ENCODE results near the gene PAAF1. TPM values are rescaled to one million over a fixed set of nuclear protein-coding genes. Genes with fewer than 3 reads are reported as not detected.

The PAAF1 gene
- total and polyA plus RNA-seq, 2 donors from 2014 or later, result 18.2 to 31.4 TPM

DNA sequence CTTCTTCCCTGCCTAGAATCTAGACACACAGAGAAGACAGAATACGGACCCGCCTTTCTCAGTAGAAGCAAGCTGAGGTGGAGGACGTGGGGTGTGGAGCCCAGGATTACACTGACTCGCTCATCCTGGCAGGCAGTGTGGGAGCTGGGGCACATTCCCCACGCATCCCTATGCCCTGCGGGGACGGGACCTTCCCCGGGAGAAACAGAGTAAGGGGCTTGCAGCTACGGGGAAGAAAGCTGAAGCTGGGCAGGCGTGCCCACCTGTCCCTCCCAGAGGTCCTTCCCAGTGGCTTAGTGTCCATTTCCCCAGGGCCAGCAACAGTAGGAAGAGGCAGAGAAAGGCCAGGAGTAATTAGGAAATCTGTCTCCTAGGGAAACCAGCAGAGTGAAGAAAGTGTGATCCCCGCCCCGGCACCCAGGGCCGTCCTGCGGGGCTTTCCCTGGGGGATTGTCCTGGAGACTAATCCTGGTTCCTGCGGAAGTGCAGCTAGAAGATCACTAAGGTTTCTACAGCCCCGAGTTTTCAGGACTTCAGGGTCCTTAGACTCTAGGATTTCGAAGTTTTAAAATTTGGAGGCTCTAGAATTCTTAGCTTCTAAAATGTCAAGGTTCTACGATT, 81.8 kb downstream of the PAAF1 start:
- Histone ChIP-seq H3K27me3 (ENCODE audit: control insufficient read depth, insufficient read depth, low read length) (no peaks in the 10 kb centered on the region), H3K4me3 (ENCODE audit: low read length in 3 of 3) (no peak overlapping the region), H3K27ac (ENCODE audit: low read depth in 2 of 2, low read length in 2 of 2) (no peak overlapping the region), H3K9ac (ENCODE audit: low read length in 3 of 3) (no peak overlapping the region), H3K9me3 (ENCODE audit: control insufficient read depth in 2 of 3, insufficient read depth in 1 of 3, low read length in 3 of 3) (no peaks in the 10 kb centered on the region), H3K36me3 (ENCODE audit: control insufficient read depth in 2 of 3, insufficient read depth in 3 of 3, low read length in 3 of 3) (no peaks in the 10 kb centered on the region), H3K4me1 (ENCODE audit: control insufficient read depth in 2 of 3, insufficient read depth in 2 of 3, low read depth in 1 of 3, low read length in 3 of 3) (no peaks in the 10 kb centered on the region)
- DNase-seq, result peak in 1 of 5 donors; percentile 54
- intact Hi-C loops (cut with DNase I), result no loop called here
- FAIRE-seq, result no peak
- TF ChIP-seq, protein P1, sequence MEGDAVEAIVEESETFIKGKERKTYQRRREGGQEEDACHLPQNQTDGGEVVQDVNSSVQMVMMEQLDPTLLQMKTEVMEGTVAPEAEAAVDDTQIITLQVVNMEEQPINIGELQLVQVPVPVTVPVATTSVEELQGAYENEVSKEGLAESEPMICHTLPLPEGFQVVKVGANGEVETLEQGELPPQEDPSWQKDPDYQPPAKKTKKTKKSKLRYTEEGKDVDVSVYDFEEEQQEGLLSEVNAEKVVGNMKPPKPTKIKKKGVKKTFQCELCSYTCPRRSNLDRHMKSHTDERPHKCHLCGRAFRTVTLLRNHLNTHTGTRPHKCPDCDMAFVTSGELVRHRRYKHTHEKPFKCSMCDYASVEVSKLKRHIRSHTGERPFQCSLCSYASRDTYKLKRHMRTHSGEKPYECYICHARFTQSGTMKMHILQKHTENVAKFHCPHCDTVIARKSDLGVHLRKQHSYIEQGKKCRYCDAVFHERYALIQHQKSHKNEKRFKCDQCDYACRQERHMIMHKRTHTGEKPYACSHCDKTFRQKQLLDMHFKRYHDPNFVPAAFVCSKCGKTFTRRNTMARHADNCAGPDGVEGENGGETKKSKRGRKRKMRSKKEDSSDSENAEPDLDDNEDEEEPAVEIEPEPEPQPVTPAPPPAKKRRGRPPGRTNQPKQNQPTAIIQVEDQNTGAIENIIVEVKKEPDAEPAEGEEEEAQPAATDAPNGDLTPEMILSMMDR (IDR thresholded peaks at IDR 0.05; ENCODE audit: borderline replicate concordance, extremely low read depth, insufficient read depth), result no peak

DNA sequence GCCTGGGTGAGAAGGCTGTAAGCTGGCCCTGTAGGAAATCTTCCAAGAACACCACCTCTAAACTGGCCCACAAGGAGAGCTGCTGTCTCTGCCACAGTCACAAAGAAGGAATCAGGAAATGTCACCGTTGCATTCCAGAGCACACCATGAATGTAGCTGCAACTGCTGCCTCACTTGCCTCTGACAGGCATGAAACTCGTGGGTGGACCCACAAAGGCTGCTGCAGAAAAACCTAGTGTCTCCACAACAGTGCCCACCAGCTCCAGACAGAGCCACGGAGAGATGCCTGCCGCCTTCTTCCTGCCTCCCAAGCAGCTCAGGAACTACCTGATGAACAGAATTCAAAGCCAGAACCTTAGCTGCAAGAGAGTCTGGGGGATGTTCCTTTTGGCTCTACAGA, 84.5 kb downstream of the PAAF1 start:
- FAIRE-seq, result no peak
- no peaks in the 10 kb centered on the region for H3K27me3 ChIP-seq (ENCODE audit: control insufficient read depth, insufficient read depth, low read length)
- H3K4me3 ChIP-seq (ENCODE audit: low read length in 3 of 3), result no peak overlapping the region
- no peaks in the 10 kb centered on the region for H3K9me3 ChIP-seq (ENCODE audit: control insufficient read depth in 2 of 3, insufficient read depth in 1 of 3, low read length in 3 of 3)
- H3K27ac ChIP-seq (ENCODE audit: low read depth in 2 of 2, low read length in 2 of 2), result no peak overlapping the region
- H3K9ac ChIP-seq (ENCODE audit: low read length in 3 of 3), result no peak overlapping the region
- intact Hi-C loops (cut with DNase I), result no loop called here
- no peaks in the 10 kb centered on the region for H3K36me3 ChIP-seq (ENCODE audit: control insufficient read depth in 2 of 3, insufficient read depth in 3 of 3, low read length in 3 of 3)
- H3K4me1 ChIP-seq (ENCODE audit: control insufficient read depth in 2 of 3, insufficient read depth in 2 of 3, low read depth in 1 of 3, low read length in 3 of 3), result peaks cover 0 to 2% (median 0%) of the 10 kb centered on the region in 3 donors
- peak in 1 of 5 donors; percentile 26 for DNase-seq
- TF ChIP-seq, protein P1 (IDR thresholded peaks at IDR 0.05; ENCODE audit: borderline replicate concordance, extremely low read depth, insufficient read depth), result no peak

DNA sequence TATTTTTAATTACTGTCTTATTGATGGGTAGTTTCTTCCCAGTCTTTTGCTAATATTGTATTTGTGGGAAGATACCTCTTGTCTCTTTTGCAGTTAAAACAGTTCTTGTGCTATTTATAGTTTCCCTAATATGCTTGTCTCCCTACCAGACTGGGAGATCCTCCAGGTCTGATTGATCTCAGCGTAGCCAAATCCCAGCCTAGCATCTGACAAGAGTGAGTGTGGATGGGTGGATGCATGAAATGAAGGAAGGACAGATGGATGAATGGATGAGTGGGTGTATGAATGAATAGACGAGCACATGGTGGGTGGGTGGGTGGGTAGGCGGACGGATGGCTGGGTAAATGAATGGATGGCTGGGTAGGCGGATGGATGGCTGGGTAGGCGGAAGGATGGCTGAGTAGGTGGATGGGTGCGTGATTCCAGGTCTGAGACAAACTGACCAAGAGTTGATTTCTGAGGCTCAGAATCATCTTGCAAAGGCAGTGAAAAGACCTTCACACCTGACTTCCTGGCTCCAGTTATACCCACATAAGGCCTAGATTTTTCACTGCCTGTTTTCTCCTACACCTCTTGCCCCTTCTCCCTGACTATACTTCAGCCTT, 85.4 kb downstream of the PAAF1 start:
- intact Hi-C loops (cut with DNase I), result no loop called here
- Histone ChIP-seq H3K36me3 (ENCODE audit: control insufficient read depth in 2 of 3, insufficient read depth in 3 of 3, low read length in 3 of 3) (no peaks in the 10 kb centered on the region), H3K27me3 (ENCODE audit: control insufficient read depth, insufficient read depth, low read length) (no peaks in the 10 kb centered on the region), H3K4me3 (ENCODE audit: low read length in 3 of 3) (no peak overlapping the region), H3K9me3 (ENCODE audit: control insufficient read depth in 2 of 3, insufficient read depth in 1 of 3, low read length in 3 of 3) (no peaks in the 10 kb centered on the region), H3K27ac (ENCODE audit: low read depth in 2 of 2, low read length in 2 of 2) (no peak overlapping the region), H3K9ac (ENCODE audit: low read length in 3 of 3) (no peak overlapping the region), H3K4me1 (ENCODE audit: control insufficient read depth in 2 of 3, insufficient read depth in 2 of 3, low read depth in 1 of 3, low read length in 3 of 3) (peaks cover 0 to 2% (median 0%) of the 10 kb centered on the region in 3 donors)
- DNase-seq, result peak in 1 of 5 donors; percentile 4
- FAIRE-seq, result no peak
- TF ChIP-seq, protein P1 (IDR thresholded peaks at IDR 0.05; ENCODE audit: borderline replicate concordance, extremely low read depth, insufficient read depth), result no peak

Data from kidney (tissue), 14 donors.